K562 (cell line): ENCODE data around the gene DLGAP3. TPM values are rescaled to one million over a fixed set of nuclear protein-coding genes. Genes with fewer than 3 reads are reported as not detected.
A peak's percentile ranks its signal among the peaks of the same experiment; 100 is the strongest.

Source experiments
- ATAC-seq: fragments of 200-7000 bp; cut with Tn5 transposase; 3 replicates; pipeline ENCODE4 v1.9.1; 2020; ENCODE audit warnings: moderate library complexity
- BruUV-seq: library from RNA; stranded (reverse); fragments of 400-500 nt; replicated peaks from 2 replicates; lab custom pipeline; 2021; lab: Mats Ljungman, UMichigan
- CTCF ChIA-PET: fragments of 300-600 bp; formaldehyde crosslinking; extraction: SDS; loops from one replicate; lab custom pipeline; 2021; ENCODE audit warnings: low intra/inter-chr PET ratio; lab: Yijun Ruan, JAX
- POLR2A ChIA-PET: fragments of 300-600, 350-650 bp; sonication (Branson Sonifier 250); formaldehyde crosslinking; extraction: SDS; loops from one replicate; lab custom pipeline; 2021; ENCODE audit warnings: antibody characterized with exemption, inconsistent platforms; lab: Yijun Ruan, JAX
- DNase-seq, 4 experiments: peaks; one replicate each; pipeline versions ENCODE4 v3.0.0 to v3.0.0-alpha.2; 2011 to 2018; ENCODE audit warnings: low spot score in 3 of 4, mixed read lengths in 3 of 4; ENCODE audit errors: extremely low read depth in 1 of 4
- FAIRE-seq: peaks from 2 replicates; lab custom pipeline; 2011; peaks lifted over from hg19 to GRCh38; lab: Jason Lieb, UNC
- H2AFZ ChIP-seq: 2 replicates; pipeline ENCODE4 v1.6.0; 2011; ENCODE audit warnings: low read depth, low read length, control low read depth, inconsistent platforms
- H3K27ac ChIP-seq: fragments of 200-600 bp; 3 replicates; pipeline ENCODE4 v1.8.0; 2011; ENCODE audit warnings: low read depth, mild to moderate bottlenecking, control low read depth, inconsistent platforms, low read length, moderate library complexity, mixed read lengths; ENCODE audit errors: extremely low read depth
- H3K27me3 ChIP-seq, 2 experiments: fragments of 300-600 bp in 1 of 2; 2 replicates in 1 of 2; 3 replicates in 1 of 2; pipeline versions ENCODE4 v1.6.0 to v1.8.0; 2011; ENCODE audit warnings: inconsistent platforms in 2 of 2, low read length in 2 of 2, mild to moderate bottlenecking in 1 of 2, mixed read lengths in 1 of 2, moderate library complexity in 1 of 2; ENCODE audit not compliant: control insufficient read depth in 2 of 2, insufficient read depth in 2 of 2
- H3K36me3 ChIP-seq: fragments of 300-600 bp; 3 replicates; pipeline ENCODE4 v1.8.0; 2011; ENCODE audit warnings: mild to moderate bottlenecking, low read length, inconsistent platforms; ENCODE audit not compliant: control insufficient read depth, insufficient read depth
- H3K4me1 ChIP-seq, 2 experiments: fragments of 200-600 bp in 1 of 2; replicated peaks in 1 of 2; 2 replicates in 1 of 2; 3 replicates in 1 of 2; pipeline versions ENCODE4 v1.5.1 to v1.8.0; 2011; ENCODE audit warnings: inconsistent platforms in 2 of 2, low read length in 2 of 2, mild to moderate bottlenecking in 1 of 2, mixed read lengths in 1 of 2, moderate library complexity in 1 of 2; ENCODE audit not compliant: control insufficient read depth in 2 of 2, insufficient read depth in 2 of 2
- H3K4me2 ChIP-seq: 2 replicates; pipeline ENCODE4 v1.6.1; 2011; ENCODE audit warnings: low read length, control low read depth, inconsistent platforms, mixed read lengths; ENCODE audit not compliant: insufficient read depth
- H3K4me3 ChIP-seq: fragments of 200-600 bp; sonication (generic), shearing (Covaris generic); 2 replicates; pipeline ENCODE4 v1.5.1; 2016; ENCODE audit warnings: control low read depth, inconsistent platforms
- H3K79me2 ChIP-seq: fragments of 200-600 bp; 3 replicates; pipeline ENCODE4 v1.8.0; 2011; ENCODE audit warnings: low read length, inconsistent platforms; ENCODE audit not compliant: control insufficient read depth, insufficient read depth
- H3K9ac ChIP-seq, 2 experiments: 2 replicates each; pipeline versions ENCODE4 v1.6.0 to v1.6.1; 2011; ENCODE audit warnings: low read depth in 2 of 2, low read length in 2 of 2, control low read depth in 1 of 2, inconsistent platforms in 1 of 2, mild to moderate bottlenecking in 1 of 2, mixed read lengths in 1 of 2; ENCODE audit not compliant: insufficient read depth in 1 of 2
- H3K9me1 ChIP-seq: one replicate; pipeline ENCODE4 v1.6.0; 2011; ENCODE audit warnings: inconsistent platforms, mild to moderate bottlenecking, low read length, moderate library complexity; ENCODE audit not compliant: control insufficient read depth, insufficient read depth
- H3K9me3 ChIP-seq: replicated peaks from 2 replicates; pipeline ENCODE4 v1.5.1; 2011; ENCODE audit warnings: low read depth, low read length, inconsistent platforms; ENCODE audit not compliant: control insufficient read depth, insufficient read depth
- H4K20me1 ChIP-seq: replicated peaks from 2 replicates; pipeline ENCODE4 v1.6.1; 2011; ENCODE audit warnings: low read length, inconsistent platforms, mixed read lengths; ENCODE audit not compliant: control insufficient read depth, insufficient read depth
- BDP1 ChIP-seq: IDR thresholded peaks from 3 replicates; pipeline ENCODE4 v1.6.1; 2011; ENCODE audit not compliant: insufficient read length, insufficient read depth
- CBX1 ChIP-seq: sonication (generic); IDR thresholded peaks from 2 replicates; pipeline ENCODE4 v1.6.1; 2016; ENCODE audit warnings: antibody characterized with exemption, low read depth, mild to moderate bottlenecking
- CBX3 ChIP-seq, 2 experiments: IDR thresholded peaks; 1 replicate in 1 of 2; 2 replicates in 1 of 2; pipeline ENCODE4 v1.6.1; 2012; ENCODE audit warnings: inconsistent platforms in 2 of 2, low read length in 2 of 2, borderline replicate concordance in 1 of 2, control low read depth in 1 of 2
- ELF1 ChIP-seq: fragments of 200-800 bp; sonication (Bioruptor generic); IDR thresholded peaks from 2 replicates; pipeline ENCODE4 v1.6.1; 2016; ENCODE audit warnings: missing genetic modification characterization, missing compliant biosample characterization
- ETV1 ChIP-seq: fragments of 450-650 bp; conservative IDR thresholded peaks from 2 replicates; pipeline ENCODE4 v1.6.1; 2016; ENCODE audit warnings: missing genetic modification characterization, control low read depth, low read depth, missing compliant biosample characterization
- FOSL1 ChIP-seq: fragments of 200-800 bp; sonication (Bioruptor generic); conservative IDR thresholded peaks from 2 replicates; pipeline ENCODE4 v1.6.1; 2016; ENCODE audit warnings: missing genetic modification characterization, missing compliant biosample characterization
- HOXB6 ChIP-seq: fragments of 250-450 bp; sonication (Bioruptor Pico); IDR thresholded peaks from 2 replicates; pipeline ENCODE4 v1.5.1; 2022; ENCODE audit warnings: mild to moderate bottlenecking, borderline replicate concordance
- KHSRP ChIP-seq: fragments of 450-650 bp; IDR thresholded peaks from 2 replicates; pipeline ENCODE4 v1.6.1; 2017
- NFIC ChIP-seq: fragments of 450-650 bp; IDR thresholded peaks from 2 replicates; pipeline ENCODE4 v1.6.1; 2017; ENCODE audit warnings: mild to moderate bottlenecking, inconsistent platforms
- PURB ChIP-seq: sonication (generic); formaldehyde crosslinking; IDR thresholded peaks from 2 replicates; pipeline ENCODE4 v1.9.0; 2021; ENCODE audit warnings: low read depth, mild to moderate bottlenecking, missing genetic modification reagents
- SP1 ChIP-seq: sonication (generic); formaldehyde crosslinking; IDR thresholded peaks from 2 replicates; pipeline ENCODE4 v1.8.1; 2022; ENCODE audit warnings: mild to moderate bottlenecking, missing genetic modification reagents
- SPI1 ChIP-seq: IDR thresholded peaks from 2 replicates; pipeline ENCODE4 v1.6.1; 2011; ENCODE audit warnings: low read depth, low read length, control low read depth, borderline replicate concordance
- TRIM24 ChIP-seq, 2 experiments: fragments of 450-650 bp; IDR thresholded peaks; 2 replicates each; pipeline ENCODE4 v1.6.1; 2016
- YBX1 ChIP-seq: fragments of 450-650 bp; IDR thresholded peaks from 2 replicates; pipeline ENCODE4 v1.7.1; 2016; ENCODE audit warnings: mild to moderate bottlenecking
- ZNF23 ChIP-seq: fragments of 250-450 bp; sonication (Bioruptor Pico); IDR thresholded peaks from 2 replicates; pipeline ENCODE4 v1.4.0; 2020; ENCODE audit warnings: mild to moderate bottlenecking
- ZNF24 ChIP-seq: fragments of 450-650 bp; IDR thresholded peaks from 2 replicates; pipeline ENCODE4 v1.6.1; 2016
- ZSCAN29 ChIP-seq: fragments of 450-650 bp; IDR thresholded peaks from 2 replicates; pipeline ENCODE4 v1.6.1; 2017
- WGBS: fragments of 100-300 bp; shearing (Covaris generic); methylation state at CpG from one replicate; pipeline ENCODE4 v1.1.6; 2016; ENCODE audit warnings: low coverage, mixed read lengths; ENCODE audit not compliant: insufficient coverage; ENCODE audit errors: missing lambda C conversion rate; 5-methylcytosine and 5-hydroxymethylcytosine counted together
- in situ Hi-C: fragments of 300-500 bp; cut with MboI; formaldehyde crosslinking; loops from 4 replicates; pipeline ENCODE4 v1.15.0; 2018; ENCODE audit warnings: inconsistent platforms, mixed read lengths
- intact Hi-C: fragments of 100-400 bp; cut with micrococcal nuclease; formaldehyde crosslinking; loops from 2 replicates; pipeline ENCODE4 v1.14.2; 2022
- polyA plus RNA-seq, 8 experiments: library from polyadenylated mRNA; depleted of rRNA in 4 of 8; stranded (reverse) in 5 of 8; unstranded in 3 of 8; fragments of >200 nt; fragmentation: Nextera tagmentation in 2 of 8; fragmentation: Illumina TruSeq in 1 of 8; extraction: Ambion mirVana in 2 of 8; extraction: Trizol in 1 of 8; gene quantifications; 2 replicates each; pipeline versions ENCODE4 v1.2.1 to v1.2.3, GENCODE V29; 2011 to 2014; ENCODE audit warnings: inconsistent platforms in 1 of 8, missing spikeins in 1 of 8
- total RNA-seq, 7 experiments: library from RNA; depleted of rRNA in 6 of 7; stranded (reverse); fragments of >200 nt in 6 of 7; fragmentation: Illumina TruSeq in 2 of 7; extraction: Trizol in 2 of 7; gene quantifications; 2 replicates each; pipeline versions ENCODE4 v1.2.1 to v1.2.3, GENCODE V29; 2011 to 2021; ENCODE audit warnings: low replicate concordance in 1 of 7
- TF ChIP-seq, protein P1 (sequence below), 2 experiments: IDR thresholded peaks; 2 replicates each; pipeline ENCODE4 v1.6.1; 2011; ENCODE audit warnings: borderline replicate concordance in 1 of 2, control low read depth in 1 of 2, low read depth in 1 of 2, low read length in 1 of 2, mild to moderate bottlenecking in 1 of 2, mixed read lengths in 1 of 2, moderate library complexity in 1 of 2; ENCODE audit not compliant: insufficient read depth in 1 of 2, insufficient read length in 1 of 2, poor library complexity in 1 of 2, severe bottlenecking in 1 of 2; ENCODE audit errors: extremely low read depth in 1 of 2

DLGAP3 gene
- total and polyA plus RNA-seq, 9 of the 15 experiments (the other 6 are each of a cell fraction or from before 2014, with no cell fraction given), result 0.01 to 0.16 (median 0.07) TPM; not detected in 6

- in situ Hi-C loops, result no loop called here
- no peak for FAIRE-seq
- Histone ChIP-seq H2AFZ (no peak overlapping the region), H3K79me2 (no peaks in the 10 kb centered on the region), H3K9ac (no peak overlapping the region), H3K9me3 (no peaks in the 10 kb centered on the region), H3K36me3 (no peaks in the 10 kb centered on the region), H3K4me3 (no peak overlapping the region), H4K20me1 (peaks cover 3% of the 10 kb centered on the region; the same call in 1 of the 2 replicates), H3K4me2 (no peak overlapping the region), H3K4me1 (peaks cover 0 to 7% of the 10 kb centered on the region in 2 experiments; a peak in 1 of 5 replicates), H3K27ac (no peak overlapping the region), H3K9me1 (no peaks in the 10 kb centered on the region), H3K27me3 (peaks cover 75 to 83% of the 10 kb centered on the region in 2 experiments)
- no TSS peak for BruUV-seq
- DNase-seq, result no peak
- intact Hi-C loops, result no loop called here
- TF ChIP-seq ZNF23 (no peak), YBX1 (no peak), PURB (CRISPR knock-in tag) (no peak), SP1 (CRISPR knock-in tag) (no peak), NFIC (0 out of 2 replicates have a peak, but pooled peaks have one; percentile 2)
- no peak for ATAC-seq
- CTCF ChIA-PET, result no interaction called here
- POLR2A ChIA-PET, result no interaction called here
- 2% methylated on average over 4 of the region's 4 CpGs for WGBS
Measured at GRCh38 chr1:34872133-34872503, 57.3 kb downstream of the DLGAP3 start.

GRCh38 chr1:34871443-34872132, 57.9 kb downstream of the DLGAP3 start:
- intact Hi-C loops, result no loop called here
- BruUV-seq, result no TSS peak
- H4K20me1 ChIP-seq, result peaks cover 3% of the 10 kb centered on the region; the same call in 1 of the 2 replicates
- H3K27ac ChIP-seq, result no peak overlapping the region
- H3K9me3 ChIP-seq, result no peaks in the 10 kb centered on the region
- 1% methylated on average over 17 of the region's 17 CpGs for WGBS
- H3K27me3 ChIP-seq, result peaks cover 71 to 83% of the 10 kb centered on the region in 2 experiments
- H2AFZ ChIP-seq, result no peak overlapping the region
- H3K9me1 ChIP-seq, result no peaks in the 10 kb centered on the region
- H3K4me1 ChIP-seq, result peaks cover 0 to 10% of the 10 kb centered on the region in 2 experiments; a peak in 2 of 5 replicates
- in situ Hi-C loops, result no loop called here
- POLR2A ChIA-PET, result no interaction called here
- peak; percentile 48 for FAIRE-seq
- peak in 1 of 4 experiments; percentile 30 for DNase-seq
- peak; percentile 30; the same call in 1 of the 3 replicates for ATAC-seq
- CTCF ChIA-PET, result no interaction called here
- no peaks in the 10 kb centered on the region for H3K36me3 ChIP-seq
- H3K4me2 ChIP-seq, result no peak overlapping the region
- no peak overlapping the region for H3K4me3 ChIP-seq
- H3K79me2 ChIP-seq, result no peaks in the 10 kb centered on the region
- H3K9ac ChIP-seq, result no peak overlapping the region
- no peak for TF ChIP-seq ZNF24
- TF ChIP-seq, protein P1, sequence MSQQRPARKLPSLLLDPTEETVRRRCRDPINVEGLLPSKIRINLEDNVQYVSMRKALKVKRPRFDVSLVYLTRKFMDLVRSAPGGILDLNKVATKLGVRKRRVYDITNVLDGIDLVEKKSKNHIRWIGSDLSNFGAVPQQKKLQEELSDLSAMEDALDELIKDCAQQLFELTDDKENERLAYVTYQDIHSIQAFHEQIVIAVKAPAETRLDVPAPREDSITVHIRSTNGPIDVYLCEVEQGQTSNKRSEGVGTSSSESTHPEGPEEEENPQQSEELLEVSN (IDR thresholded peaks at IDR 0.05; ENCODE audit: borderline replicate concordance in 1 of 2, extremely low read depth in 1 of 2, insufficient read depth in 1 of 2, insufficient read length in 1 of 2, low read depth in 1 of 2, low read length in 1 of 2, poor library complexity in 1 of 2, severe bottlenecking in 1 of 2), result no peak
- TF ChIP-seq CBX3 (IDR thresholded peaks at IDR 0.05; ENCODE audit: borderline replicate concordance in 1 of 2, low read length in 2 of 2), result no peak
- no peak for TF ChIP-seq KHSRP
- no peak for TF ChIP-seq TRIM24 (IDR thresholded peaks at IDR 0.05)
- TF ChIP-seq SPI1, result no peak
- no peak for TF ChIP-seq FOSL1
- no peak for TF ChIP-seq BDP1
- TF ChIP-seq HOXB6 (CRISPR knock-in tag), result no peak
- peak; percentile 83 for TF ChIP-seq NFIC
- no peak for TF ChIP-seq ELF1
- no peak for TF ChIP-seq CBX1
- TF ChIP-seq ETV1 (tag), result no peak
- no peak for TF ChIP-seq ZSCAN29
